Measurements from ENCODE around the gene FRMD8. TPM values are rescaled to one million over a fixed set of nuclear protein-coding genes. Genes with fewer than 3 reads are reported as not detected.

The FRMD8 gene
- total RNA-seq, 2 experiments from 2014 or later: 53.9 to 61.3 TPM

- Mint-ChIP-seq H3K4me3 (peak overlapping the region; percentile 97), H3K27me3 (no peaks in the 10 kb centered on the region), H3K4me1 (peaks cover 86% of the 10 kb centered on the region), H3K27ac (peak overlapping the region; percentile 99), H3K9me3 (no peaks in the 10 kb centered on the region), H3K36me3 (ENCODE audit: low read depth) (peaks cover 79% of the 10 kb centered on the region)
- DNase-seq: peak; percentile 38
- ChIA-PET POLR2A (interaction anchor here (0.9 to 20.7 kb wide), 7 partner anchors 13 to 94 kb away, joined by 3 to 6840 read pairs (median 373); partner anchors contain the start of genes FRMD8, MALAT1, NEAT1 and SCYL1), CTCF (interaction anchor here (1.0 to 17.1 kb wide), 5 partner anchors 11 to 72 kb away, joined by 3 to 447 read pairs (median 8); partner anchors contain the start of gene MALAT1)
Observed at GRCh38 chr11:65430406-65431217, 44.2 kb downstream of the FRMD8 start.

- H3K36me3 Mint-ChIP-seq (ENCODE audit: low read depth): peaks cover 79% of the 10 kb centered on the region
- POLR2A ChIA-PET: interaction anchor here (1.3 to 2.6 kb wide), 6 partner anchors 9 to 73 kb away, joined by 5 to 36 read pairs (median 14); partner anchors contain the start of genes MALAT1 and NEAT1
- peaks cover 87% of the 10 kb centered on the region for H3K4me1 Mint-ChIP-seq
- no peaks in the 10 kb centered on the region for H3K27me3 Mint-ChIP-seq
- no peaks in the 10 kb centered on the region for H3K9me3 Mint-ChIP-seq
- CTCF ChIA-PET: interaction anchor here (1.1 to 1.5 kb wide), 3 partner anchors 10 to 98 kb away, joined by 3 to 34 read pairs (median 7); partner anchors contain the start of gene DPF2
- H3K27ac Mint-ChIP-seq: peak overlapping the region; percentile 72
- peak; percentile 50 for DNase-seq
- H3K4me3 Mint-ChIP-seq: peak overlapping the region; percentile 42
Observed at GRCh38 chr11:65431451-65432099, 45.1 kb downstream of the FRMD8 start.

GRCh38 chr11:65432100-65432650 is 45.7 kb downstream of the FRMD8 start:
- H3K36me3 Mint-ChIP-seq (ENCODE audit: low read depth): peaks cover 78% of the 10 kb centered on the region
- H3K27ac Mint-ChIP-seq: peak overlapping the region; percentile 72
- H3K4me3 Mint-ChIP-seq: peak overlapping the region; percentile 42
- H3K4me1 Mint-ChIP-seq: peaks cover 87% of the 10 kb centered on the region
- H3K9me3 Mint-ChIP-seq: no peaks in the 10 kb centered on the region
- H3K27me3 Mint-ChIP-seq: no peaks in the 10 kb centered on the region
- ChIA-PET POLR2A (interaction anchor here (1.0 to 2.6 kb wide), 9 partner anchors 10 to 75 kb away, joined by 3 to 36 read pairs (median 6); partner anchors contain the start of genes MALAT1 and NEAT1), CTCF (interaction anchor here (0.6 to 1.5 kb wide), 5 partner anchors 10 to 98 kb away, joined by 3 to 34 read pairs (median 4); partner anchors contain the start of genes DPF2 and MALAT1)
- DNase-seq: no peak

GRCh38 chr11:65432686-65433582 is 46.5 kb downstream of the FRMD8 start:
- Mint-ChIP-seq H3K27ac (peak overlapping the region; percentile 53), H3K27me3 (no peaks in the 10 kb centered on the region), H3K4me1 (peaks cover 87% of the 10 kb centered on the region), H3K36me3 (ENCODE audit: low read depth) (peaks cover 78% of the 10 kb centered on the region), H3K4me3 (peak overlapping the region; percentile 5), H3K9me3 (no peaks in the 10 kb centered on the region)
- DNase-seq: no peak
- CTCF ChIA-PET: interaction anchor here (0.6 to 1.5 kb wide), 5 partner anchors 9 to 99 kb away, joined by 3 to 34 read pairs (median 4); partner anchors contain the start of genes DPF2 and MALAT1
- POLR2A ChIA-PET: interaction anchor here (1.0 to 2.6 kb wide), 12 partner anchors 8 to 74 kb away, joined by 3 to 36 read pairs (median 6); partner anchors contain the start of genes MALAT1 and NEAT1

GRCh38 chr11:65433657-65434056 is 47.2 kb downstream of the FRMD8 start:
- no peak for DNase-seq
- H3K4me1 Mint-ChIP-seq: peaks cover 85% of the 10 kb centered on the region
- H3K9me3 Mint-ChIP-seq: no peaks in the 10 kb centered on the region
- ChIA-PET POLR2A (interaction anchor here (0.9 to 2.6 kb wide), 6 partner anchors 9 to 68 kb away, joined by 3 to 34 read pairs (median 4); partner anchors contain the start of genes MALAT1 and NEAT1), CTCF (interaction anchor here (0.8 to 1.0 kb wide), 3 partner anchors 17 to 84 kb away, joined by 3 to 5 read pairs (median 4); no protein-coding TSS in a partner anchor)
- no peak overlapping the region for H3K4me3 Mint-ChIP-seq
- H3K36me3 Mint-ChIP-seq (ENCODE audit: low read depth): peaks cover 77% of the 10 kb centered on the region
- no peak overlapping the region for H3K27ac Mint-ChIP-seq
- H3K27me3 Mint-ChIP-seq: no peaks in the 10 kb centered on the region

- peak overlapping the region; percentile 38 for H3K27ac Mint-ChIP-seq
- DNase-seq: peak; percentile 14
- peaks cover 88% of the 10 kb centered on the region for H3K4me1 Mint-ChIP-seq
- H3K9me3 Mint-ChIP-seq: no peaks in the 10 kb centered on the region
- peaks cover 80% of the 10 kb centered on the region for H3K36me3 Mint-ChIP-seq (ENCODE audit: low read depth)
- POLR2A ChIA-PET: interaction anchor here (0.9 to 2.6 kb wide), 6 partner anchors 9 to 68 kb away, joined by 3 to 34 read pairs (median 4); partner anchors contain the start of genes MALAT1 and NEAT1
- no peaks in the 10 kb centered on the region for H3K27me3 Mint-ChIP-seq
- CTCF ChIA-PET: interaction anchor here (0.8 to 1.0 kb wide), 3 partner anchors 18 to 84 kb away, joined by 3 to 5 read pairs (median 4); no protein-coding TSS in a partner anchor
- H3K4me3 Mint-ChIP-seq: no peak overlapping the region
Observed at GRCh38 chr11:65434057-65434666, 47.7 kb downstream of the FRMD8 start.

- H3K27me3 Mint-ChIP-seq: no peaks in the 10 kb centered on the region
- no peaks in the 10 kb centered on the region for H3K9me3 Mint-ChIP-seq
- H3K36me3 Mint-ChIP-seq (ENCODE audit: low read depth): peaks cover 80% of the 10 kb centered on the region
- peaks cover 88% of the 10 kb centered on the region for H3K4me1 Mint-ChIP-seq
- peak; percentile 14 for DNase-seq
- H3K27ac Mint-ChIP-seq: peak overlapping the region; percentile 57
- H3K4me3 Mint-ChIP-seq: no peak overlapping the region
- ChIA-PET POLR2A (interaction anchor here (0.6 to 3.5 kb wide), 9 partner anchors 9 to 71 kb away, joined by 3 to 54 read pairs (median 8); partner anchors contain the start of genes MALAT1 and NEAT1), CTCF (interaction anchor here (1.0 kb wide), 1 partner anchor 62 kb away, joined by 4 read pairs; no protein-coding TSS in a partner anchor)
Observed at GRCh38 chr11:65434667-65435410, 48.4 kb downstream of the FRMD8 start.

GRCh38 chr11:65435411-65435931 is 49.0 kb downstream of the FRMD8 start:
- H3K36me3 Mint-ChIP-seq (ENCODE audit: low read depth): peaks cover 80% of the 10 kb centered on the region
- H3K4me3 Mint-ChIP-seq: no peak overlapping the region
- ChIA-PET POLR2A (interaction anchor here (0.6 to 3.5 kb wide), 9 partner anchors 11 to 70 kb away, joined by 3 to 54 read pairs (median 18); partner anchors contain the start of genes MALAT1 and NEAT1), CTCF (no interaction called here)
- H3K9me3 Mint-ChIP-seq: no peaks in the 10 kb centered on the region
- H3K4me1 Mint-ChIP-seq: peaks cover 88% of the 10 kb centered on the region
- no peaks in the 10 kb centered on the region for H3K27me3 Mint-ChIP-seq
- peak overlapping the region; percentile 57 for H3K27ac Mint-ChIP-seq
- peak; percentile 15 for DNase-seq

GRCh38 chr11:65435981-65436411 is 49.6 kb downstream of the FRMD8 start:
- Mint-ChIP-seq H3K27ac (peak overlapping the region; percentile 57), H3K27me3 (no peaks in the 10 kb centered on the region), H3K9me3 (no peaks in the 10 kb centered on the region), H3K36me3 (ENCODE audit: low read depth) (peaks cover 79% of the 10 kb centered on the region), H3K4me3 (no peak overlapping the region), H3K4me1 (peaks cover 88% of the 10 kb centered on the region)
- ChIA-PET POLR2A (interaction anchor here (1.0 to 3.5 kb wide), 9 partner anchors 8 to 70 kb away, joined by 3 to 54 read pairs (median 18); partner anchors contain the start of genes MALAT1 and NEAT1), CTCF (no interaction called here)
- peak; percentile 14 for DNase-seq

- Mint-ChIP-seq H3K4me1 (peaks cover 87% of the 10 kb centered on the region), H3K36me3 (ENCODE audit: low read depth) (peaks cover 80% of the 10 kb centered on the region), H3K4me3 (no peak overlapping the region), H3K27ac (peak overlapping the region; percentile 51), H3K9me3 (no peaks in the 10 kb centered on the region), H3K27me3 (no peaks in the 10 kb centered on the region)
- POLR2A ChIA-PET: interaction anchor here (0.8 to 3.5 kb wide), 13 partner anchors 9 to 71 kb away, joined by 3 to 54 read pairs (median 9); partner anchors contain the start of genes MALAT1 and NEAT1
- no peak for DNase-seq
- CTCF ChIA-PET: interaction anchor here (1.0 kb wide), 1 partner anchor 36 kb away, joined by 3 read pairs; no protein-coding TSS in a partner anchor
Observed at GRCh38 chr11:65436412-65437032, 50.1 kb downstream of the FRMD8 start.

Measured in activated CD4-positive, alpha-beta memory T cell treated with anti-CD3 and anti-CD28 coated beads, Interleukin-2, amount 10 ng/mL, durations not matched to agents 7 days and 5 days (primary cell).